Adrenal gland (tissue), 12 donors: ENCODE measurements around the gene APBA2. TPM values are rescaled to one million over a fixed set of nuclear protein-coding genes. Genes with fewer than 3 reads are reported as not detected.

ENCODE experiments used
- DNase-seq, 7 donors: peaks; one replicate each; pipeline ENCODE4 v3.0.0-alpha.2; 2019 to 2020
- H3K27ac ChIP-seq, 5 donors: fragments of 200-600 bp; sonication (generic) in 4 of 5; 1 replicate in 3 of 5; 2 replicates in 2 of 5; pipeline versions ENCODE4 v1.5.1 to v1.8.0; 2016 to 2020; ENCODE audit warnings: mild to moderate bottlenecking in 1 of 5
- H3K27me3 ChIP-seq: fragments of 200-600 bp; 2 replicates; pipeline ENCODE4 v1.8.0; 2021
- H3K36me3 ChIP-seq, 2 donors: fragments of 200-600 bp; replicated peaks in 1 of 2; 1 replicate in 1 of 2; 2 replicates in 1 of 2; pipeline versions ENCODE4 v1.5.1 to v1.8.0; 2018 to 2022
- H3K4me1 ChIP-seq, 2 donors: fragments of 200-600 bp; replicated peaks in 1 of 2; 1 replicate in 1 of 2; 2 replicates in 1 of 2; pipeline versions ENCODE4 v1.5.1 to v1.8.0; 2018 to 2021
- H3K4me3 ChIP-seq, 4 donors: fragments of 200-600 bp; sonication (generic) in 3 of 4; one replicate each; pipeline ENCODE4 v1.5.1; 2016 to 2018
- H3K9me3 ChIP-seq, 3 donors: fragments of 200-600 bp; sonication (generic) in 1 of 3; replicated peaks in 1 of 3; 1 replicate in 2 of 3; 2 replicates in 1 of 3; pipeline versions ENCODE4 v1.5.1 to v1.8.0; 2016 to 2021
- CTCF ChIP-seq, 6 experiments: fragments of 450-650 bp in 4 of 6; fragments of 200-600 bp in 2 of 6; sonication (generic) in 1 of 6; IDR thresholded peaks; 1 replicate in 5 of 6; 2 replicates in 1 of 6; pipeline versions ENCODE4 v1.5.1 to v1.8.0; 2016 to 2021; ENCODE audit warnings: antibody characterized with exemption in 6 of 6, mild to moderate bottlenecking in 2 of 6, moderate library complexity in 1 of 6
- POLR2A ChIP-seq, 2 donors: fragments of 450-650 bp; IDR thresholded peaks; one replicate each; pipeline ENCODE4 v1.6.1; 2017; ENCODE audit warnings: antibody characterized with exemption in 2 of 2, mild to moderate bottlenecking in 2 of 2, moderate library complexity in 1 of 2
- WGBS, 4 donors: extraction: QIAGEN DNeasy Blood & Tissue Kit in 2 of 4; methylation state at CpG; one replicate each; pipeline versions ENCODE4 v1.1.5 to v1.1.7; 2013 to 2017; 5-methylcytosine and 5-hydroxymethylcytosine counted together
- intact Hi-C, 2 donors: fragments of 100-400 bp; cut with DNase I; formaldehyde crosslinking; loops; one replicate each; pipeline versions ENCODE4 v1.14.1 to v1.15.0; 2022 to 2023
- polyA plus RNA-seq, 3 donors: library from polyadenylated mRNA; stranded (reverse); fragments of 200-250 nt in 2 of 3; fragments of 350-450 nt in 1 of 3; fragmentation: Illumina TruSeq in 1 of 3; extraction: RNeasy Lipid Tissue Mini Kit (QIAGEN cat#74804) in 1 of 3; gene quantifications; one replicate each; pipeline ENCODE4 v1.2.3, GENCODE V29; 2013 to 2014
- total RNA-seq, 9 donors: library from RNA; depleted of rRNA in 4 of 9; stranded (reverse); fragments of >200 nt in 4 of 9; fragments of 120-200 nt in 1 of 9; fragmentation: NEBNext Ultra II Directional in 1 of 9; extraction: Animal tissue kit (Norgen Biotek cat#: 25700) in 1 of 9; gene quantifications; one replicate each; pipeline versions ENCODE4 v1.1.0 to v1.2.4, GENCODE V29; 2013 to 2023
- donor health status: healthy with polysubstance abuse.
- donor health status: Bipolar disorder and iron deficiency.
- donor health status: DM: yes; HTN: yes; CAD: no.
- donor health status: DM: no; HTN: no; CAD: no.
- donor health status: DM: no; HTN: no; CAD: no.
- donor health status: DM: yes; HTN: yes; CAD: no.

The APBA2 gene
- total and polyA plus RNA-seq, 12 donors, result 2.1 to 13.2 (median 4.7) TPM

DNA sequence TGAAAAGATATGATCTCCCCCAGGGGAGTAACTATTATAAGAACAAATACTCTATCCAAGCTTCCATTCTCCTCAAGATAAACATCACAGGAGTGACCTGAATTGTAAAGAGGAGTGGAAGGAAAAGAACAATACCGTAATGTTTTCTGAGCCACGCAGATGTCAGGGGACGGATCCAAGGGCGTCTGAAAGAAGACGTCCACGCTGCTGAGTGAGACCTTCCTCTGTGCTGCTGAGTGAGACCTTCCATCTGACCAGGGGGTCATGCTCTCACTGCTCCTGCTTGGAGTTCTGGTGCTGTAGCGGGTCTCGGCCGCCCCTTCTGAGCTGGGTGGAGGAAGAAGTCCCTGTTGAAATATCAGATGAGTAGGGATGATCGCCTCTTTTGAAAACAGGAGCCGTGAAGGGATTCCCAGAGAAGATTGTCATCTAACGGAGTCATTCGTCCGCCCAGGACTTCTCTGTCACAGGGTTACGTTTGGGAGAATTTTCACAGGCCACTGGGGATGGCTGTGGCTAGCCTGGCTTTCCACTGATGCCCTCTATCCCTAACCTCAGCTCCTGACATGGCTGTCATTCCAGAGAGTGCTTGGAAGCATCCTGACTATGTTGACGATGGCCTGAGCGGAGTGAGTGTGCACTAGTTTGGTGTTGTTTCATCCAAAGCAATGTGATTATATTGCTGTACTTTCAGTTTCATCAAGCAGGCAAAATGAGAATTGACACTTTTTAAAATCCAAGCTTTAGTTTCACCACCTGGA lies 184.9 kb downstream of the APBA2 start:
- WGBS, 4 donors, result 69 to 76% (median 73%) methylated on average over 17 of the region's 17 CpGs
- H3K27ac ChIP-seq, result no peak overlapping the region
- no peaks in the 10 kb centered on the region for H3K36me3 ChIP-seq
- no peaks in the 10 kb centered on the region for H3K4me1 ChIP-seq
- H3K4me3 ChIP-seq, result no peak overlapping the region
- DNase-seq, result no peak
- intact Hi-C loops, result no loop called here
- TF ChIP-seq POLR2A (IDR thresholded peaks at IDR 0.05) (no peak), CTCF (IDR thresholded peaks at IDR 0.05) (no peak)
- no peaks in the 10 kb centered on the region for H3K9me3 ChIP-seq
- H3K27me3 ChIP-seq, result no peaks in the 10 kb centered on the region

- intact Hi-C loops, result no loop called here
- no peak for DNase-seq
- no peak overlapping the region for H3K27ac ChIP-seq
- 71 to 79% (median 76%) methylated on average over 10 to 11 of the region's 11 CpGs for WGBS, 4 donors
- H3K36me3 ChIP-seq, result no peaks in the 10 kb centered on the region
- no peaks in the 10 kb centered on the region for H3K27me3 ChIP-seq
- no peaks in the 10 kb centered on the region for H3K4me1 ChIP-seq
- H3K9me3 ChIP-seq, result no peaks in the 10 kb centered on the region
- H3K4me3 ChIP-seq, result no peak overlapping the region
- TF ChIP-seq CTCF (IDR thresholded peaks at IDR 0.05), result no peak
- TF ChIP-seq POLR2A (IDR thresholded peaks at IDR 0.05), result no peak
Measured at GRCh38 chr15:29071232-29071881, 185.6 kb downstream of the APBA2 start.

DNA sequence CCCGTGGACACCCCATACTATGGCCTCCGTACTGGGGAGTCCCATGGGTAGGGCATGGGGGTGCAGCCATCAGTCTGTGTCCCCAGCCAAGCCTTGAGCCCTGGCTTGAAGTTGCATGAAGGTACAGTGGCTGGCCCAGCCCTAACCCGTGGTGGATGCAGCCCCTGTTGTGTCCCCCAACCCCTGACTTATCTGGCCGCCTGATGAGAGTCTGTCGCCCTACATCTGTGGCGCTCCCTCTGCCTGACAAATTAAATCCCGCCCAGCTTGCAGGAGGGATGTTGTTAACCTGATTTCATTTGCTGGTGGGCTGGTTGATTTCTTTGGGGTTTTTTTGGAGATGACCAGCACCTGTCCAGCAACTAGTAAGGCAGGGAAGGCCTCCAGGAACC lies 186.1 kb downstream of the APBA2 start:
- Histone ChIP-seq H3K36me3 (no peaks in the 10 kb centered on the region), H3K9me3 (no peaks in the 10 kb centered on the region), H3K4me3 (no peak overlapping the region), H3K4me1 (no peaks in the 10 kb centered on the region), H3K27me3 (no peaks in the 10 kb centered on the region), H3K27ac (no peak overlapping the region)
- DNase-seq, result no peak
- TF ChIP-seq CTCF (IDR thresholded peaks at IDR 0.05) (no peak), POLR2A (IDR thresholded peaks at IDR 0.05) (no peak)
- 80 to 90% (median 87%) methylated on average over 4 to 7 of the region's 7 CpGs for whole genome bisulfite sequencing, 4 donors
- intact Hi-C loops, result no loop called here

- H3K27me3 ChIP-seq, result no peaks in the 10 kb centered on the region
- intact Hi-C loops, result no loop called here
- no peak for DNase-seq
- H3K4me1 ChIP-seq, result no peaks in the 10 kb centered on the region
- H3K4me3 ChIP-seq, result no peak overlapping the region
- no peak overlapping the region for H3K27ac ChIP-seq
- no peaks in the 10 kb centered on the region for H3K9me3 ChIP-seq
- TF ChIP-seq POLR2A (IDR thresholded peaks at IDR 0.05) (no peak), CTCF (IDR thresholded peaks at IDR 0.05) (no peak)
- WGBS, 4 donors, result 80 to 100% (median 86%) methylated on average over 2 to 5 of the region's 5 CpGs
- no peaks in the 10 kb centered on the region for H3K36me3 ChIP-seq
Measured at GRCh38 chr15:29072444-29072843, 186.7 kb downstream of the APBA2 start.
